Adrenal gland (tissue), 5 donors: ENCODE data around the gene PRIM2.
"Not testable (repeated sequence)": the region's sequence is repeated elsewhere in the genome, so short reads cannot be mapped to it uniquely, and the experiment has no call there.

ENCODE experiments used
- CTCF ChIP-seq, 6 experiments: fragments of 450-650 bp in 4 of 6; fragments of 200-600 bp in 2 of 6; sonication (generic) in 1 of 6; IDR thresholded peaks; 1 replicate in 5 of 6; 2 replicates in 1 of 6; pipeline versions ENCODE4 v1.5.1 to v1.8.0; 2016 to 2021; ENCODE audit warnings: antibody characterized with exemption in 6 of 6, mild to moderate bottlenecking in 2 of 6, moderate library complexity in 1 of 6
- POLR2A ChIP-seq, 2 donors: fragments of 450-650 bp; IDR thresholded peaks; one replicate each; pipeline ENCODE4 v1.6.1; 2017; ENCODE audit warnings: antibody characterized with exemption in 2 of 2, mild to moderate bottlenecking in 2 of 2, moderate library complexity in 1 of 2
- donor health status: DM: no; HTN: no; CAD: no.

GRCh38 chr6:57500368-57501021, 183.1 kb downstream of the PRIM2 start:
- not testable (repeated sequence) for TF ChIP-seq CTCF, POLR2A (IDR thresholded peaks at IDR 0.05)
